Activated CD4-positive, alpha-beta T cell treated with anti-CD3 and anti-CD28 coated beads, Interleukin-2, amount 10 ng/mL, durations not matched to agents 24 days and 14 days (primary cell): ENCODE data around the gene CLDN6. TPM values are rescaled to one million over a fixed set of nuclear protein-coding genes. Genes with fewer than 3 reads are reported as not detected.

Experiments used
- DNase-seq: peaks from one replicate; pipeline ENCODE4 v3.0.0; 2022
- H3K27ac Mint-ChIP-seq: one replicate; pipeline ENCODE4 v1.8.0; 2022; ENCODE audit warnings: mild to moderate bottlenecking, mixed read lengths
- H3K27me3 Mint-ChIP-seq: one replicate; pipeline ENCODE4 v1.8.0; 2022; ENCODE audit warnings: mixed read lengths
- H3K36me3 Mint-ChIP-seq: one replicate; pipeline ENCODE4 v1.8.0; 2022; ENCODE audit warnings: low read depth, mild to moderate bottlenecking, mixed read lengths
- H3K4me1 Mint-ChIP-seq: one replicate; pipeline ENCODE4 v1.8.0; 2021; ENCODE audit warnings: mixed read lengths
- H3K4me3 Mint-ChIP-seq: one replicate; pipeline ENCODE4 v1.8.0; 2022; ENCODE audit warnings: mild to moderate bottlenecking, moderate library complexity, mixed read lengths
- H3K9me3 Mint-ChIP-seq: one replicate; pipeline ENCODE4 v1.8.0; 2021; ENCODE audit warnings: mixed read lengths
- intact Hi-C: fragments of 100-400 bp; cut with micrococcal nuclease; formaldehyde crosslinking; loops from one replicate; pipeline ENCODE4 v1.15.1; 2023
- total RNA-seq: library from RNA; stranded (reverse); gene quantifications from 2 replicates; pipeline ENCODE4 v1.2.3, GENCODE V29; 2022

CLDN6 gene
- total RNA-seq, 1 donor from 2014 or later, result not detected

DNA sequence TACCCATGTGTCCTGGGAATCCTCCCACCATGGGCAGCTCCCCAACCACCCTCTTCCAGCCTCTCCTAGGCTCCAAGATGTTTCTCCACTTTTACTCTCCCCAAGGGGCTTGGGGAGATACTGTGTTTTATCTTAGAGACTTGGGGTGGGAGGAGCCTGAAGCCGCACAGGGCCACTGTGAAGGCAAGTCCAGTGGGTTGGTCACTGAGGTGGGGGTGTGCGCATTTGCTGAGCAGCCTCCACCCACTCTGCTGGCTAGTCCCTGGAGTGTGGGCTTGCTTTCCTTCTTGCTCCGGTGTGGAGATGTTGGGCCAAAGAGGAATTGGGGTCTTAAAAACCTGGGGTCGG lies 9.3 kb downstream of the CLDN6 start:
- Mint-ChIP-seq H3K9me3 (no peaks in the 10 kb centered on the region), H3K36me3 (no peaks in the 10 kb centered on the region), H3K27me3 (peaks cover 19% of the 10 kb centered on the region), H3K27ac (no peak overlapping the region), H3K4me1 (peaks cover 24% of the 10 kb centered on the region), H3K4me3 (peak overlapping the region; percentile 64)
- intact Hi-C loops, result no loop called here
- no peak for DNase-seq

DNA sequence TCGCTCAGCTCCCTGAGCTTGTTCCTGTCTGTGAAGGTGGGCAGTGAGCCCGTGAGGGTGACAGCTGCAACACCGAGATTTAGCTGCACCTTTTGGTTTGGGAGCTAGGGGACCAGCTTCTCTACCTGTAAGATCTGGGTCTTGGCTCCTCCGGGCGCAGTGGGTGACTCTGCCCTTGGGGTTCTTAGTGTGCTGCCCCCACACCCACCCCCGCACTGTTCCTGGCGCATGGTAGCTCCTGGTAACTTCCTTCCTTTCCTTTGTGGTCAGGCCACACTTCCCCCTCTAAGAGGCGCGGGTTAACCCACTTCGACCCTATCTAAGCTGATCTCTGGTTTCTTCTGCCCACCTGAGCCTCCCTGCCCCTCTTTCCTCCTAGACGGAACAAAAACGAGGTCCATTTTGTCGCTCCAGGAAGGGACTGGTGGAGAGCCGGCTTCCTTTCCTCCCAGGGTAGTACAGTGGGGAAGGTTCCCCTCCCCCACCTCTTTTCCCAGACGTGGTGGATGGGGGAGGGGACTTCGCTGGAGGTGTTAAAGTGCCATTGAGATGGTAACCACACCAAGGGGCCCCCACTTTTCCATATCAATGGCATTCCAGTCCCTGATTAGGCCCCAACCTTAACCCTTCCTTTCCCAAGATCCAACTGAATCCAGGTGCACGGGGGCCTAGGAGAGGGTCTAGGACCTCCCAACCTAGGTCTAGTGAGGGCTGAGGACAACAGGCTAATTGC lies 9.9 kb downstream of the CLDN6 start:
- peaks cover 25% of the 10 kb centered on the region for H3K4me1 Mint-ChIP-seq
- H3K27ac Mint-ChIP-seq, result peak overlapping the region; percentile 43
- peak overlapping the region; percentile 64 for H3K4me3 Mint-ChIP-seq
- no peaks in the 10 kb centered on the region for H3K36me3 Mint-ChIP-seq
- peaks cover 19% of the 10 kb centered on the region for H3K27me3 Mint-ChIP-seq
- no peaks in the 10 kb centered on the region for H3K9me3 Mint-ChIP-seq
- DNase-seq, result peak; percentile 73
- intact Hi-C loops, result no loop called here

DNA sequence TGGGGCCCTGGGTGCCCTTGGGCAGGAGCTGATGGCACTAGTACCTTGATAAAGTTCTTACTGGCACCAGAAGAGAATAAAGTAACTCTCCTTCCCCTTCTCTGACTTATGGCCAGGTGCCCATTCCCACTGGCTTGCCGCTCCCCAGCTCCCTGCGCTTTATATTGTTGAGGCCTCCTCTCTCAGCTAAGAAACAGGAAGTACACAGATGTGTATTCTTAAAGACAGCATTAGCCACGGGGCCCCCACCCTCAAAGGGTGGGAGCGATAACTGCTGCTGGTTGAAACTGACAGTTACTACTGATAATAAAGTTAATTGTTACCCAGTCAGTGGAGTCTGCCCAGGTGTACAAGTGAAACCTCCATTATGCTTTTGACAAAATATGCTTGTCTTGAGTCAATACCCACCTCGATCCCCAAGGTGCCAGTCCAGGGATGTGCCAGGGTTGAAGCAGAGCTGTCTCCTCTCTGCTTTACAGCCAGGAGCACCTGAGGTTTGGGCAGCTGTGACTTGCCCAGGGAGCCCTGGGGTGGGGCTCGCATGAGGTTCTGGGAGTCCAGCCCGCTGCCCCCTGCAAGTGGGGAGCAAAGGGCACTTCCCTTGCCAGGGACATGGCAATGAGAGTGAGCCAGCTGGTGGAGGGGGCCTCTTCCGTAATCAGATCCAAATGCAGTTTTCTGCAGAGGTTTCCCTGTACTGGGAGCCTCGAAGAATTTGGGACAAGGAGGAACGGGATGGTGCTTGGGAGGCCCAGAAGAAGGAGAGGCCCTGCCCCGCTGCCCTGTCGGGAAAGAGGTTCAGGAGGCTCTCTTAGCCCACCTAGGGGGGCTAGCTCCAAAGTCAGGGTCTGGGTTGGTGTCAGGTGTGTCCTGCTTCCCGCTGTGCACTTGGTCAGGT lies 10.7 kb downstream of the CLDN6 start:
- Mint-ChIP-seq H3K4me3 (peak overlapping the region; percentile 64), H3K9me3 (no peaks in the 10 kb centered on the region), H3K27ac (peak overlapping the region; percentile 47), H3K4me1 (peaks cover 25% of the 10 kb centered on the region), H3K27me3 (peaks cover 14% of the 10 kb centered on the region), H3K36me3 (no peaks in the 10 kb centered on the region)
- no peak for DNase-seq
- intact Hi-C loops, result no loop called here

DNA sequence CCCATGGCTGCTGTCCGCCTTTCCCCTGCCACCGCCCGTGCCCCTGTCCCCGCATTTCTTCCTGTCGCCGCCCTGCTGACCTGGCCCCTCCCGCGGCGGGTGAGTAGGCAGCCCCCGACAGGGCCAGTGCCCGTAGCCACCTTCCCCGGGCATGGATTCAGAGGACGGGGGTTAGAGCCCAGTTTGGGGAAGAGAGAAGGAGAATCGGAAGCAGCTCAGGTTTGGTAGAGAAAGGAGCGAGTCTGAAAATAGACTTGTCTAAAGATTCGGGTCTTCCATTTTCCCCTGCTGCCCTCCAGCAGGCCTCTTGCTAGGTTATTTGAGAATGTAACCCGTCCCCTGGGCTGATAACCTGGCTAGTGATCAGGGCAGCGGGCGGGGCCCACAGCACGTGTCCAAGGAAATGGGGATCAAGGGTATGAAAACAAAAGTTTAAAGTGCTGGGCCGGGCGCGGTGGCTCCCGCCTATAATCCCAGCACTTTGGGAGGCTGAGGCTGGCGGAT lies 13.2 kb downstream of the CLDN6 start:
- Mint-ChIP-seq H3K36me3 (no peaks in the 10 kb centered on the region), H3K4me1 (peaks cover 25% of the 10 kb centered on the region), H3K27me3 (peaks cover 15% of the 10 kb centered on the region), H3K9me3 (no peaks in the 10 kb centered on the region), H3K4me3 (peak overlapping the region; percentile 61), H3K27ac (peak overlapping the region; percentile 56)
- peak; percentile 74 for DNase-seq
- intact Hi-C loops, result loop anchor here (1.0 to 5.0 kb wide), 3 partner anchors 15 to 52 kb away; partner anchors contain the start of gene TNFRSF12A

DNA sequence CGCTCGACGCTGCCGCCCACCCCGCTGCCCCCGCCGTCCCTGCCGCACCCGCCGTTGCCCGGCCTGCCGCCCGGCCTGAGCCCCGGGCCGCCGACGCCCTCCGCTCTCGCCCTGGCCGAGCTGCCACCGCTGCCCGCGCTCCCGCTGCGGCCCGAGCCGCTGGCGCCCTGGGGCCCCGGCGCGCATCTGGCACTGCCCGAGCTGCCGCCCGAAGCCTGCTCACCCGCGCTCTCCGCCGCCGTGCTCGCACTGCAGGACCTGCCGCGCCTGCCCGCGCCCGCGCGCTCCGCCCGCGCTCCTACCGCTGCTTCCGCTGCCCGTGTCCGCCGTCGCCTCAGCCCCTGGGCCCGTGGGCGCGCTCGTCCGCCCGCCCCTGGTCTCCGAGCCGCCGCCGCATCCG lies 13.7 kb downstream of the CLDN6 start:
- Mint-ChIP-seq H3K27me3 (peaks cover 15% of the 10 kb centered on the region), H3K27ac (no peak overlapping the region), H3K4me1 (peaks cover 25% of the 10 kb centered on the region), H3K4me3 (peak overlapping the region; percentile 61), H3K36me3 (no peaks in the 10 kb centered on the region), H3K9me3 (no peaks in the 10 kb centered on the region)
- intact Hi-C loops, result loop anchor here (1.0 to 5.0 kb wide), 3 partner anchors 16 to 53 kb away; partner anchors contain the start of gene TNFRSF12A
- DNase-seq, result peak; percentile 74

DNA sequence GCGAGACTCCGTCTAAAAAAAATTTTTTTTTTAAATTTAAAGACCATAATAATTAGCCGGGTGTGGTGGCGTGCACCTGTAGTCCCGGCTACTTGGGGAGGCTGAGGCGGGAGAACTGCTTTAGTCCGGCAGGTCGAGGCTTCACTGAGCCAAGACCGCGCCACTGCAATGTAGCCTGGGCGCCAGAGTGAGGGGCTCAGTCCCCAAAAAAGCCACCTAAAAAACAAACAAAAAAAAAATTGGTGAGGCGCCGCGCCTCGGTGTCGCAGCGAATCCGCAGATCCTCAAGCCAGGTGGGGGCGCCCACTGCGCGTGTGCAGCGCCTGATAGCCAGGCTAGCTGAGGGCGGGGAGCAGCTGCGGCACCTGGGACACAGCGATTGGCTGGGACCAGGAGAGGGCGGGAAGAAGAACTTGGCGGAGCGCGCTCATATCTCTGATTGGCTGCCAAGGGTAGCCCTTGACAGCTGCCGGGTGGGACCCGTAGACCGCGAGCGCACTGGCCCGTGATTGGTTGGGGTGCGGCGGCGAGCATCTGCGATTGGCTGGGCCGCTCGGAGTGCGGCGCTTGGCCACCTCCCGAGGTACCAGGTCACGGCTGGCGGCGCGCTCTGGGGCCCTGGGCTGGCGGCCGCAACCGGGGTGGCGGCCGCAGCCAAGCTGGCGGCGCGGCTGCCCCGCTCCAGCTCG lies 14.3 kb downstream of the CLDN6 start:
- Mint-ChIP-seq H3K9me3 (no peaks in the 10 kb centered on the region), H3K36me3 (no peaks in the 10 kb centered on the region), H3K27me3 (peaks cover 16% of the 10 kb centered on the region), H3K4me1 (peaks cover 23% of the 10 kb centered on the region), H3K27ac (peak overlapping the region; percentile 62), H3K4me3 (peak overlapping the region; percentile 69)
- DNase-seq, result peak; percentile 99
- intact Hi-C loops, result loop anchor here (1.0 to 5.0 kb wide), 4 partner anchors 17 to 54 kb away; partner anchors contain the start of gene TNFRSF12A

DNA sequence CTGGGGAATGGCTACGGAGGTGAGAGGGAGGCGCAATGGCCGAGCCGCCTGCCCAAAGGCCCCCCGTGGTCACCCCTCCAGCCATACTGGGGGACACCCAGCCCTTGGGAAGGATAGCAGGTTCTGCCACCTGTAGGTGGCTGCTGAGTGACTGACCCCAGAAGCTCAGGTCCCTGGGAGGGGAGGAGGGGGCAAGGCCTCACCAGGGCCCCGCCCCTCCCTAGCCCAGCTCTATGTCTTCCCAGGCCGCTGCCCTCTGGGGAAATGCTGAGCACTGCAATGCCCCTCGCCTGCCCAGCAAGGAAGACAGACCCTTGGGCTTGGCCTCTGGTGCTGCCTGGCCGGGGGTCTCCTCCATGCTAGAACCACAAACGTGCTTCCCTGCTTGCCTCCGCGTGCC lies 16.7 kb downstream of the CLDN6 start:
- Mint-ChIP-seq H3K36me3 (no peaks in the 10 kb centered on the region), H3K9me3 (no peaks in the 10 kb centered on the region), H3K4me3 (no peak overlapping the region), H3K4me1 (peaks cover 3% of the 10 kb centered on the region), H3K27me3 (peaks cover 7% of the 10 kb centered on the region), H3K27ac (no peak overlapping the region)
- no peak for DNase-seq
- intact Hi-C loops, result loop anchor here (5.0 kb wide), 2 partner anchors 41 to 56 kb away; no protein-coding TSS in a partner anchor

DNA sequence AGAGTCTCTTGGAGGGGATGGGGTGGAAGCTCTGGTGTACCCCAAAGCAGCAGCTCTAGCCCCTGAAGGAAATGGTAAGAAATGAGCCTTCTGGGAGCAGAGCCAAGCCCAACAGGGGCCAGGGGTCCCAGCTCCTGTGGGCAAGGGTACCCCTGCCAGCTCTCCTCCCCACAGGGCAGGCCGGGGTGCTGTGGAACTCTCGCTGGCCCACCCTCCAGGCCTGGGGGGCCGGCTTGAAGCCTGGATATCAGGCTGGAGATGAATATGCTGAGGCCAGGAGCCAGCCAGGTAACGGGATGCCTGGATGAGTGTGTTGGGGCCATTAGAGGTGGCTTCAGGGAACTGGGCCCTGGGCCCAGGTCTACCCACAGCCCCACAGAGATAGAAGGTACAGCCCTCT lies 17.4 kb downstream of the CLDN6 start:
- Mint-ChIP-seq H3K27me3 (peaks cover 5% of the 10 kb centered on the region), H3K36me3 (no peaks in the 10 kb centered on the region), H3K9me3 (no peaks in the 10 kb centered on the region), H3K4me1 (peaks cover 3% of the 10 kb centered on the region), H3K27ac (no peak overlapping the region), H3K4me3 (no peak overlapping the region)
- intact Hi-C loops, result loop anchor here (5.0 kb wide), 2 partner anchors 42 to 57 kb away; no protein-coding TSS in a partner anchor
- no peak for DNase-seq

DNA sequence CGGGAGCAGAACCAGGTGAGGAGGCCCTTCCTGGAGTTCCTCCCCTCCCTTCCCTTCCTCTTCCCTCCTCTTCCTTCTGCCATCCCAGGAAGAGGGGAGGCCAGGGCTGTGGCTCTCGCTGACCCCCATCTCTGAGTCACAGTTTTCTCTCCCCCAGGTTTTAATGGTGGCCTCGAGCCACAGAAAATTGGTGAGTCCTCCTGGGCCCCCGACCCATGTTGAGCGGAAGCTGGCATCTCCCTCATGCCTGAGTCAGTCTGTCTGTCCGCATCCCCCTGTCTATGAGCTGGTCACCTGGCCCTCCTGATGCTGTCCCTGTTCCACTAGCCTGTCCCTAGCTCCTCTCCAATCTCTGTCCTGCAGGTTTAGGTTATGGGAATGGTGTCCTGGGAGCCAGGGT lies 18.1 kb downstream of the CLDN6 start:
- DNase-seq, result no peak
- Mint-ChIP-seq H3K9me3 (no peaks in the 10 kb centered on the region), H3K36me3 (no peaks in the 10 kb centered on the region), H3K4me1 (peaks cover 3% of the 10 kb centered on the region), H3K4me3 (no peak overlapping the region), H3K27me3 (peaks cover 5% of the 10 kb centered on the region), H3K27ac (no peak overlapping the region)
- intact Hi-C loops, result loop anchor here (5.0 kb wide), 2 partner anchors 42 to 57 kb away; no protein-coding TSS in a partner anchor

DNA sequence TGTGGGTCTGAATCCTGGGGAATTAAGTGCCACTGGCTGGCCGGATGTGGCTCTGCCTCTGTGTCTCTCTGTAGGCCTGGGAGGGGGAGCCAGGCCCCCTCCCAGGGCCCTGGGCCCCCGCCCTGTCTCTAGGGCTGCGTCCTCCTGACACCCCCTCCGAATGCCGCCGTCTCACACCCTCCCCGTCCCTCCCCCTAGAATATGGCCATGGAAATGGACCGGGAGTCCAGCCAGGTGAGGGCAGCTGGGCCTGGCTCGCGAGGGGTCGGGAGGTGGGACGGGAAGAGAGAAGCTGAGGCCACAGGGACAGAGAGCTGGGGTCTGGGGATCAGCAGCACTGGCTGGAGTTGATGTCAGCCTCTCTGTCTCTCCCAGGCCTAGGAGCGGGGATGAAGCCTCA lies 21.7 kb downstream of the CLDN6 start:
- intact Hi-C loops, result no loop called here
- Mint-ChIP-seq H3K9me3 (no peaks in the 10 kb centered on the region), H3K4me1 (no peaks in the 10 kb centered on the region)

DNA sequence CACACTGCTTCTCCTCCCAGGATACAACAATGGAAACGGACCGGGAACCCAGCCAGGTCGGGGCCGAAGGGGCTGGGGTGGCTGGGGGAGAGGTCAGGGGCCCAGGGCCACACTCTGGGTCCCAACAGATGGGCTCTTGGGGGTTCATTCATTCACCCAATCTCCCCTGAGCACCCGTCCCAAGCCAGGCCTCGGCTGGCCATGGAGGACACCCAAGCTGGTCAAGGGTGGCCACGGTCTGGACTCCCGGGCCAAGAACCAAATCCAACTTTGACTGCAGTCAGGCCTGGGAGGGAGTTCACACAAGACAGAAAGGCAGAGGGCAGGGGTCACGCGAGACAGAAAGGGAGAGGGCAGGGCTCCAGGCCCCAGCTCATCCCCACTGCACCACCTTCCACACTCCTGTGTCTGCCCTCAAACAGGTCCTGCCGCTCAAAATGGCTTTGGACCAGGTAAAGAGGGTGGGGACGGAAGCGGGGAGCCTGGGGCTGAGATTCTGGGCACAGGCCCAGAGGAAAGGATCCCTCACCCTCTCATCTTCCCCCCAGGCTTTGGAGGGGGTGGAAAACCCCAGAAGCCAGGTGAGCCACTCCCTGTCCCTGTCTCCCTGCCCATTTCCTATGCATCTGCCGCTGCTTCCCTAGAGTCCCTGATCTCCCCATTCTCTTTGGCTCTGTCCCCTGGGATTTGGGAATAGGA lies 25.5 kb downstream of the CLDN6 start:
- no peak for DNase-seq
- no peaks in the 10 kb centered on the region for H3K9me3 Mint-ChIP-seq
- peaks cover 3% of the 10 kb centered on the region for H3K27me3 Mint-ChIP-seq
- no peak overlapping the region for H3K4me3 Mint-ChIP-seq
- no peak overlapping the region for H3K27ac Mint-ChIP-seq
- no peaks in the 10 kb centered on the region for H3K4me1 Mint-ChIP-seq
- H3K36me3 Mint-ChIP-seq, result no peaks in the 10 kb centered on the region
- intact Hi-C loops, result no loop called here

More for the DNA sequence above, 21.7 kb downstream of the CLDN6 start:
- no peak overlapping the region for H3K27ac Mint-ChIP-seq
- no peak for DNase-seq
- peaks cover 5% of the 10 kb centered on the region for H3K27me3 Mint-ChIP-seq
- no peaks in the 10 kb centered on the region for H3K36me3 Mint-ChIP-seq
- no peak overlapping the region for H3K4me3 Mint-ChIP-seq

DNA sequence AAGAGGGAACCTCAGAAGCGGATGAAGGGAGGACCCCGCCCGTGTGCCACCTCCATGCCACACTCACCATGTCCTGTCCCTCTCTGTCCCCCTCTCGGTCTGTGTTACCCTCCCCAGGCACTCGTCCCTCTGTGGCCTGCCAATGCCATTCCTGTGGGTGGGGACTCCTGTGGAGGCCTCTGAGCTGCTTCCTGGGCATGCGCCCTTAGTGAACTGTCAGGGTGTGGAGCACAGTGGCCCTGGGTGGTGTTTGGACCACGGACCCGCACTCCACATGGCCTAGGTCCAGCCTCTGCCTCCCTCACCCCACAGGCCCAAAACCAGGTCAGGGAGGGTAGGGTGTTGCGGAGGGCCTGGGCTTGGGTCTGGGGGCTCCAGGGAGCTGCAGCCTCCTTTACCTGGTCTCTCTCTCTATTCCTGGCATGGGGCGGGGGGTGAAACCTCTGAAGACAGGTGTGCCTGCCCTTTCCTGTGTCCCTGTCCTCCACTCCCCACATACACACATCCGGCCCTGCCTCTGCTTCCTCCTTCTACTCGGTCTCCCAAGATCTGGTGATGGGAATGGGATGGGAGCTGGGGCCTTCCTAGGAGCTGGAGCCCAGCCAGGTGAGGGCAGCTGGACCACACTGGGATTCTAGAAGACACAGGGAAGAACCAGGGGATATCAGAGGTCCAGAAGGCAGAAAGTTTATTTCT lies 26.3 kb downstream of the CLDN6 start:
- Mint-ChIP-seq H3K4me1 (no peaks in the 10 kb centered on the region), H3K4me3 (no peak overlapping the region), H3K27ac (no peak overlapping the region), H3K27me3 (peaks cover 3% of the 10 kb centered on the region), H3K9me3 (no peaks in the 10 kb centered on the region), H3K36me3 (no peaks in the 10 kb centered on the region)
- no peak for DNase-seq
- intact Hi-C loops, result no loop called here
